ENCODE data around the gene PCSK1. TPM values are rescaled to one million over a fixed set of nuclear protein-coding genes. Genes with fewer than 3 reads are reported as not detected.
"Not testable (repeated sequence)": the region's sequence is repeated elsewhere in the genome, so short reads cannot be mapped to it uniquely, and the experiment has no call there.

The PCSK1 gene
- total RNA-seq, 1 donor from 2014 or later = not detected

DNA sequence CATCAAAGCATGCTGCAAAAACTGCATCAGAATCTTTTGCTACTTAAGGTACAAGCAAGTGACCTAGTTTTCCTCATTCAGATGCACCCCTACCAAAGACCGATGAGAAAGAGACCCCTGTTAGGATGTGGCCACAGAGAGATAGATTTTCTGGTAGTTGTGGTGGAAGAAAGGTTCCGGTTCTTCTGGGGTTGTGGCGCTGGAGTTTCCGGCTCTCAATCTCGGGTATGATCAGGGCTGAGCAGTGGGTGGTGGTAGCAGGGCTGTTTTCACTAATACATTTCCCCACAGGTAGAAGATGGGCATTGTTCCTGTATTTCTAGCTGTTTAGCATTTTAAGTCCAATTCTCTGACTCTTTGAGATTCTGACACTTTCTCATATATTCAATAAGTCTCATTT, 58.4 kb downstream of the PCSK1 start:
- intact Hi-C loops (cut with micrococcal nuclease) = no loop called here

DNA sequence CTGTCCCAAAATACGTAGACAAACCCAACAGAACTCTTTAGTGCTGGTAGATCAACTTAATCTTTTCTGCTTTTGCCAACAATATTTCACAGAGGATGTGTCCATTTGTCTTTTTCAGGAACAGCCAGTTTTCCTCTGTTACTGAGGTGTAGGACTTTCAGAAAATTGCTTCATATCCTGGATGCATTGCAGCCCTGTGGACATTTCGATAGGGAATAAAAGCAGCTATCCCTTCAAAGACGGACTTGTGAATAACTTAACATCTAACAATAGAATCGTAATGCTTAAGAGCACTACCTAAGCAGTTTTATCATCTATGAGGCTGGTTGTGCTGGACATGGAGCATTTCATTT, 59.7 kb downstream of the PCSK1 start:
- intact Hi-C loops (cut with micrococcal nuclease) = no loop called here

DNA sequence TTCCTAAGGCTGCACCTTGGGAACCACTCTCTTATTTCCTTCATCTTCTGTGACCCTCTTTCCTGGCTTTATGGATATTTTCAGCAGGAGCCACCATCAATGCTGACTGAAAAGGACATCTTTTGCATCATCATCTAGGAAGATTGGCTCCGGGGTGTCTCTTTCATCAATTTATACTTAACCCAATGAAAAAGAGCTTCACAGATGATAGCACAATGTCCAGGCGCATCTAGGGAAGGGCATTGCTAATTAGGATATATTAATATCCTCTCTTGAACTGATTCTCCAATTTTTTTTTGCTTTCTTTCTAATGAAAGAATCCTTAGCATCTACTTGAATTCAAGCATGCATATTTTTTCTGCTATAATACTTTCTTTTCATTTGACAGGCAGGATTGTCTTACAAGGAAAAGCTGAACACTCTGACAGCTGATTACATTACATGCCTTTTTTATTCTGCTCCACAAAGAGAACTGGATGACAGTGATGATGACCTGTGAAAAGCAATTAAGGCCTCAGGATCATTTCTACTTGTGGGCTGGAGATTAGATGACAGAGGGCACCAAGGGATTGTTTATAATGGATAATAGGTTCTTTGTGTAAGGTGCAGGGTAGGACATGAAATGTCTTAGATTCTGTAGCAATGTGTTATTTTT, 60.2 kb downstream of the PCSK1 start:
- intact Hi-C loops (cut with micrococcal nuclease) = no loop called here

DNA sequence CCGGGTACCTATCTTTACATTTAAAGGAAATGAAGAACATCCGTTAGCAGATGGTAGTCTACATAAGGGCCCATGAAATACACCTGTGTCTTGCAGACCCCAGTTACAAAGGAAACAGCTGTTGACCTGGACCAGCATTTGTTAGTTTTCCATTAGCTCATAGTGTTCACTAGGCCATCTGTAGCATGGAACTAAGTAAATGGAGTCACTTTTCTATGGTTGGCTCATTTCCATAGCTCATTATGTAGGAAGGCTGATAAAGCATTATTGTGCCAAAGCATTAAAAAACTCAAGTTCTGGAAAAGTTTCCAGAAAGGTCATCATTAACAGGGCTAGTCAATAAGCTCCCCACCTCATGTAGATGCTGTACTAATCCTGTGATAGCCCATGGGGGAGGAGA, 62.1 kb downstream of the PCSK1 start:
- intact Hi-C loops (cut with micrococcal nuclease) = no loop called here

DNA sequence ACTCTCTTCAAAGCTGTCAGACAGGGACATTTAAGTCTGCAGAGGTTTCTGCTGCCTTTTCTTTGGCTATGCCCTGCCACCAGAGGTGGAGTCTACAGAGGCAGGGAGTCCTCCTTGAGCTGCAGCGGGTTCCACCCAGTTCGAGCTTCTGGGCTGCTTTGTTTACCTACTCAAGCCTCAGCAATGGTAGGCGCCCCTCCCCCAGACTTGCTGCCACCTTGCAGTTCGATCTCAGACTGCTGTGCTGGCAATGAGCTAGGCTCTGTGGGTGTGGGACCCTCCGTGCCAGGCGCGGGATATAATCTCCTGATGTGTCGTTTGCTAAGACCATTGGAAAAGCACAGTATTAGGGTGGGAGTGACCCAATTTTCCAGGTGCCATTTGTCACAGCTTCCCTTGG, 65.7 kb downstream of the PCSK1 start:
- intact Hi-C loops (cut with micrococcal nuclease) = not testable (repeated sequence)

DNA sequence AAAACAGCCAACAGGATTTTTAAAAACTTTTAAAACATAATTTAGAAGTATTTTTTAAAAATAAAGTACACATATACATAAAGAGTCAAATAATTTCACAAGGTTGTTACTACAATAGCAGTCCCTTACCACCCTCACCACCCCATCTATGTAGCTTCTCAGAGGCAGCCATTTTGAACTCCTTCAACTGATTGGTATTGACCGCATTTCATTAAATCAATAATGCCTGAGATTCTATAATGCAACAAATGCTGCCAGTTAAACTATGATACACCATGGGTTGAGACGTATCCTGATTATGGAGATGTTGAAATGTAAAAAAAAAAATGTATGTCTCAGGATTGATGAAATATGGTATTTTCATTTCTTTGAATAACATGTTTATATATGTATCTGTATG, 78.8 kb downstream of the PCSK1 start:
- intact Hi-C loops (cut with micrococcal nuclease) = no loop called here

DNA sequence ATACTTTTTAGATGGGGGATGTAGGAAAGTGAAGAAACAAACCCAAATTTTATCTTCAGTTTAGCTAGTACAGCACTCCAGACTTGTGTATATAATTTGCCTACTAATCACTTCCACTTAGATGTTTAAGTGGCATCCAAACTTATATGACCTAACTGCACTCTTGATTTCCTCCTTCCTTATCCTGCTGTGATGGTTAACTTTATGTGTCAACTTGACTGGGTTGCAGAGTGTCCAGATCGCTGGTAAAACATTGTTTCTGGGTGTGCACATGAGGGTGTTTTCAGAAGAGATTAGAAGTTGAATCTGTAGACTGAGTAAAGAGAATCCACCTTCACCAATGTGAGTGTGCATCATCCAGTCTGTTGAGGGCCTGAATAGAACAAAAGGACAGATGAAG, 79.8 kb downstream of the PCSK1 start:
- intact Hi-C loops (cut with micrococcal nuclease) = no loop called here

DNA sequence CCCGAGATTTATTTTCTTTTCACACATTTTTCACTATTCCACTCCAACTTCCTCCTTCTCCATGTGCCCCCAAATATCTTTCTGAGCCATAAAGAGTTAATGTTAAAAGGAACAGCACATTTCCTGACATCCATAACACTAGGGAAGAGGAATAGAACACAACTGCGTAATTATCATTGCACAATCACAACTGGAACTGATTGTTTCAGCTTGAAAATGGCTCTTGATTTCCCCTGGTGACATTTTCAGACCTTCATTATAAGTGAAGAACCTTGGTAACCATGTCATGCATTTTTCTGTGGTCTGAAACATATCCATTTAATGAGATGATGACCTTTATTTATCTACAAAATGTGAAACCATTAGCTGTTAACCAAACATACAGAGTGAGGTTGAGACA, 82.4 kb downstream of the PCSK1 start:
- intact Hi-C loops (cut with micrococcal nuclease) = no loop called here

DNA sequence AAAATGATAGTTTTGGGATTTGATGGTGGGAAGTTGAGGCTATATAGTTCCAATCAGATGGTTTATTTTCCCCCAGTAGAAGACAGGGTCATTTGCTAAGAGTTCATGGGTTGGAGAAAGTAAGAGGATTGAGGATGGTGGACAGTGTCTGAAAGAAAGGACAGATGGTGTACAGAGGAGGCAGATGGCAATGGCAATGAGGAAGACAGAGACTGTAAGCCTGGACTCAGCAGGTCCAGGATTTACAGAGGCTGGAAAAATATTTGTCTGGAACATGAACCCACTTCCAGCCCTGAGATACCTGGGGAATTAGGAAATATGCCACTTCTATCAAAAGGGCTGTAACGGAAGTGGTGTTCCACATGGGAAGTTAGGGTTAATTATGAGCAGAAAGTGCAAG, 84.5 kb downstream of the PCSK1 start:
- intact Hi-C loops (cut with micrococcal nuclease) = no loop called here

DNA sequence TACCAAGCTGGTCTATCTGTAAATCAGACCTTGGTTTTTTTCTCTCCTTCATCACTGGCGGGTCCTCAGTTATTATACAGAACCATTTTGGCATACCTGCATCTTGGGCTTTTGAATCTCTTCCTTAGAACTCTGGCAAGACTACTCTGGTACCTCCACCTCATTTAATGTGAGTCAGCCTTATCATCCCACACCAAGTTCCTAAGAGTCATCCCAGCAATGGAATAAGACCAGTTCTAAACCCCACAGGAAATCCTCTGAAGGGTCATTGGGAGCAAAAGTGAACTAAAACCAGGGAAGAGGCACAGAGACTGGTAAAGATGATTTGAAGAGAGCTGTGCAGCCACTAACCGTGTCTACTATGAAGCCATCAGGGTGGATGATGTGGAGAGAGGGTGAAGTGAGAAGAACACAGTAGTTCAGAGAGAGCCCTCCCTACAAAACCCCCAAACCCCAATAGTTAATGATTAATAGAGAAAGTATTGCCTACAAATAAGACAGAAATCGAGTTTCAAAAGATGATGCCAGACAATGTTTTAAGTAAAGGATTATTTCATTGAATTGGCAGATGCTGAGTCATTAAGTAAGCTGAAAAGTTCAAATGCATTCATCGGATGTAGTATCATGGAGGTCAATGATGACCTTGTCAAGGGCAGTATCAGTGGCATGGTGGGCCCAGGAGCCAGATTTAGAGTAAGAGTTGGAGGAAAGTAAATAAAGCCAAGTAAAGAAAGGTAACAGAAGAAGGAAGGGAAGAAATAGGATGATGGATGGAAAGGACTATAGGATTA, 85.4 kb downstream of the PCSK1 start:
- intact Hi-C loops (cut with micrococcal nuclease) = no loop called here

DNA sequence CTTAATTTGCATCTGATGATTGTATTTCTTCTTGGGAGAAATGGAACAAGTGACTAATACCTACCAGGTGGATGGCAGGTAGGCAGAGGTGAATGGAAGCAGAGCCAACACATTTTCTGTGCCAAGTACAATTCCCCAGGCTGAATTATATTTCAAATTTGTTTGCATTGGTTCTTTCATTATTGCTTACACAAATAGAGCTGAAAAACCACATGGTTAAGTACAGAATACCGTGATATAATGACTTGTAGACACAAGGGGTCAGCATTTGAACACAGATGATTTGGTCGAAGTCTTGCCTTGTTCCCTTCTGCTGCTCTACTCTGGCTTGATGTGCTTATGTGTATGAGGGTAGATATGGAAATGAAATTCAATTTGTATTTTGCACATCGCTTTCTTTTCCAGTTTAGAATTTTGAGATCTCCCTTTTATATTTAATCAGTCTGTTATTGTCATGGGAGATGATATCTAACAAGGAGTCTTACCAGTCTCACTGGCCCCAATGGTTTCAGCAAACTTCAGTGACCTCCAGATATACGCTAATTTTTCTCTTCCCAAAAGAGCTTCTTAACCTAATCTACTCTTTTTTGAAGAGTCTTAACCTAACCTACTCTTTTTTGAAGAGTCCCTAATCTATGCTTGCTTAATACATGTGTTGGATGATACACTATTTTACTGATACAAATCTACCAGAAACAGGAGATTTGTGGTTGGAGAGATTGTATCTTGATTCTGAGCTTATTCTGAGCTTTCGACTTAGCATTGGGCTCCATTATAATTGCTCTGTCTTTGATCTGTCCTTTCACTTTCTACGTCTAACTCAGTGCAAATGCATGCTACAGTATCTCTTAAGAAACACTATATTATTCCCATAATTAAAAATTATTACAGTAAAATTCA, 88.1 kb downstream of the PCSK1 start:
- intact Hi-C loops (cut with micrococcal nuclease) = loop anchor here (1.0 to 2.0 kb wide), 5 partner anchors 9 to 818 kb away; no protein-coding TSS in a partner anchor

DNA sequence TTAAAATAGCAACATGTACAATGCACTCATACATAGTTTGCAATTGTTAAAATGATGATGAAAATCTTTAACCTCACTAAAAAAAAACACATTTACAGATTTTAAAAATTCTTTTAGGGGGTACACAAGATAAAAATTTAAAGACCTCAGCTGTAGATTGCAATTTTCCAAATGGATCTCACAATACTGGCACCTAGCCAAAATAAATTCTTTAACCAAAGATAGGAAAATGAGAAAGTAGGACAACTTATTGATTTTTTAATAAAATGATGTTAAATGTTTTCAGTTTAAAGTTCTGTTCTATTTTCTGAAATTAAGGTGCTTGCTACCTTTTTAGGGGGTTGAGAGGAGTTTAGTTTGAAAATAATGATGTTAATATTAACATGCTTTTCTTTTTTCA, 90.0 kb downstream of the PCSK1 start:
- intact Hi-C loops (cut with micrococcal nuclease) = no loop called here

DNA sequence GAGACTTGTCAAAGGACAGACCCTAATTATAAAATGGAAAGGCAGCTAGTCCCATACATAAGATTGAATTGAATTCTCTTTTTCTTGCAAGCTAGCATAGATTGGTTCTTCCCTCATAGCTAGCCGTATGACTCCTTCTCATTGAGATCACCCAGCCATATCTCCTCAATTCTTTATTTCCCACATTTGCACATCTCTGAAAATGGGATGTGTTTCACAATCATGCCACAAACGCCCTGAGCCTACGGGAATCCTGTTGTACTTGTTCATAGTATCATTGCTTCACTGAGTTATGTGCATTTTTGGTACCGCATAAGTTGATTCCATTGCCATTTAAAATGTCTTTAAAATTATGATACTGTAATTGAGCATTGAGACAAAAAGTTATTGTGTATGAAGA, 90.5 kb downstream of the PCSK1 start:
- intact Hi-C loops (cut with micrococcal nuclease) = no loop called here

Other genes starting within 250 kb of the PCSK1 start
- 218 and 222 TPM in 2 replicates for gene CAST, start 229.1 kb upstream of the PCSK1 start, total RNA-seq

Data from T-helper 1 cell treated with Interleukin-12 subunit alpha and Interleukin-12 subunit beta and Interleukin-4 antibody, amounts not matched to agents 30 ng/mL and 1 ng/mL, for 36 hours (primary cell).